KMS-11 (cell line): ENCODE measurements around the gene CENPF.
"Not testable (repeated sequence)": the region's sequence is repeated elsewhere in the genome, so short reads cannot be mapped to it uniquely, and the experiment has no call there.

Experiments
- H2AFZ ChIP-seq: fragments of 200-600 bp; sonication (generic); 2 replicates; pipeline ENCODE4 v1.6.1; 2016; ENCODE audit warnings: antibody characterized with exemption, mixed run types, low read depth
- H3K27ac ChIP-seq: fragments of 200-600 bp; sonication (generic); 2 replicates; pipeline ENCODE4 v1.6.1; 2016; ENCODE audit warnings: mild to moderate bottlenecking, mixed run types
- H3K27me3 ChIP-seq: fragments of 200-600 bp; sonication (generic); 2 replicates; pipeline ENCODE4 v1.6.1; 2017; ENCODE audit warnings: mild to moderate bottlenecking, low read depth, mixed run types, moderate library complexity; ENCODE audit not compliant: insufficient read depth
- H3K36me3 ChIP-seq: fragments of 200-600 bp; sonication (generic); 2 replicates; pipeline ENCODE4 v1.6.1; 2017; ENCODE audit warnings: mild to moderate bottlenecking, mixed run types; ENCODE audit not compliant: insufficient read depth
- H3K4me1 ChIP-seq: fragments of 200-600 bp; sonication (generic); 2 replicates; pipeline ENCODE4 v1.6.1; 2016; ENCODE audit warnings: mild to moderate bottlenecking, low read depth, mixed run types; ENCODE audit not compliant: poor library complexity, severe bottlenecking
- H3K4me2 ChIP-seq: fragments of 200-600 bp; sonication (generic); 2 replicates; pipeline ENCODE4 v1.7.0; 2016; ENCODE audit warnings: mild to moderate bottlenecking, mixed run types
- H3K4me3 ChIP-seq: fragments of 200-600 bp; sonication (generic); IDR thresholded peaks from 2 replicates; pipeline ENCODE4 v1.6.1; 2017; ENCODE audit warnings: low read depth, low read length, mixed read lengths; ENCODE audit not compliant: insufficient read depth
- H3K79me2 ChIP-seq: fragments of 200-600 bp; sonication (generic); 2 replicates; pipeline ENCODE4 v1.6.1; 2016; ENCODE audit warnings: low read depth, mixed run types; ENCODE audit not compliant: insufficient read depth
- H3K9ac ChIP-seq: fragments of 200-600 bp; sonication (generic); 2 replicates; pipeline ENCODE4 v1.6.1; 2016; ENCODE audit warnings: mild to moderate bottlenecking, mixed run types
- H4K20me1 ChIP-seq: fragments of 200-600 bp; sonication (generic); 2 replicates; pipeline ENCODE4 v1.6.1; 2016; ENCODE audit warnings: mild to moderate bottlenecking, mixed run types; ENCODE audit not compliant: insufficient read depth
- TF ChIP-seq, protein P1 (sequence below): fragments of 200-600 bp; sonication (generic); conservative IDR thresholded peaks from 2 replicates; pipeline ENCODE4 v1.6.1; 2017; ENCODE audit warnings: low read depth, mild to moderate bottlenecking, antibody characterized with exemption, low read length, moderate library complexity, mixed read lengths

CENPF gene

DNA sequence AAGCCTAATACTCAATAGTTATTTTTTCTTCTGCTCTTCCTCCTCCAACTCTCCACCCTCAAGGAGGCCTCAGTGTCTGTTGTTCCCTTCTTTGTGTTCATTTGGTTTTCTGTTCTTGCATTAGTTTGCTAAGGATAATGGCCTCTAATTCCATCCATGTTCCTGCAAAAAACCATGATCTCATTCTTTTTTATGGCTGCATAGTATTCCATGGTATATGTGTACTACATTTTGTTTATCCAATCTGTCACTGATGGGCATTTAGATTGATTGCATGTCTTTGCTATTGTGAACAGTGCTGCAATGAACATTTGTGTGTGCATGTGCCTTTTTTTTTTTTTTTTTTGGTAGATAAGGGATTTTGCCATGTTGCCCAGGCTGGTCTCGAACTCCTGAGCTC lies 6.7 kb downstream of the CENPF start:
- Histone ChIP-seq H3K4me2 (no peak overlapping the region), H3K27me3 (no peaks in the 10 kb centered on the region), H3K36me3 (peaks cover 8% of the 10 kb centered on the region; the same call in 1 of the 2 replicates), H3K4me3 (no peak overlapping the region), H3K4me1 (peaks cover 14% of the 10 kb centered on the region), H3K79me2 (peaks cover 89% of the 10 kb centered on the region), H3K27ac (no peak overlapping the region), H3K9ac (no peak overlapping the region), H4K20me1 (0 out of 2 replicates have a peak, but pooled peaks cover 4% of the 10 kb centered on the region), H2AFZ (no peak overlapping the region)
- TF ChIP-seq, protein P1, sequence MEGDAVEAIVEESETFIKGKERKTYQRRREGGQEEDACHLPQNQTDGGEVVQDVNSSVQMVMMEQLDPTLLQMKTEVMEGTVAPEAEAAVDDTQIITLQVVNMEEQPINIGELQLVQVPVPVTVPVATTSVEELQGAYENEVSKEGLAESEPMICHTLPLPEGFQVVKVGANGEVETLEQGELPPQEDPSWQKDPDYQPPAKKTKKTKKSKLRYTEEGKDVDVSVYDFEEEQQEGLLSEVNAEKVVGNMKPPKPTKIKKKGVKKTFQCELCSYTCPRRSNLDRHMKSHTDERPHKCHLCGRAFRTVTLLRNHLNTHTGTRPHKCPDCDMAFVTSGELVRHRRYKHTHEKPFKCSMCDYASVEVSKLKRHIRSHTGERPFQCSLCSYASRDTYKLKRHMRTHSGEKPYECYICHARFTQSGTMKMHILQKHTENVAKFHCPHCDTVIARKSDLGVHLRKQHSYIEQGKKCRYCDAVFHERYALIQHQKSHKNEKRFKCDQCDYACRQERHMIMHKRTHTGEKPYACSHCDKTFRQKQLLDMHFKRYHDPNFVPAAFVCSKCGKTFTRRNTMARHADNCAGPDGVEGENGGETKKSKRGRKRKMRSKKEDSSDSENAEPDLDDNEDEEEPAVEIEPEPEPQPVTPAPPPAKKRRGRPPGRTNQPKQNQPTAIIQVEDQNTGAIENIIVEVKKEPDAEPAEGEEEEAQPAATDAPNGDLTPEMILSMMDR, result no peak

- H3K27ac ChIP-seq, H4K20me1 ChIP-seq, H3K4me2 ChIP-seq, H3K27me3 ChIP-seq, H3K4me1 ChIP-seq, H3K9ac ChIP-seq, H2AFZ ChIP-seq, H3K4me3 ChIP-seq: not testable (repeated sequence)
- Histone ChIP-seq H3K36me3 (peaks cover 12% of the 10 kb centered on the region; the same call in 1 of the 2 replicates), H3K79me2 (peaks cover 88% of the 10 kb centered on the region)
Observed at GRCh38 chr1:214610136-214610535, 7.1 kb downstream of the CENPF start.

GRCh38 chr1:214615109-214615508 lies 12.1 kb downstream of the CENPF start:
- Histone ChIP-seq H3K9ac (no peak overlapping the region), H3K4me3 (no peak overlapping the region), H3K27me3 (no peaks in the 10 kb centered on the region), H3K79me2 (peaks cover 55% of the 10 kb centered on the region), H3K27ac (no peak overlapping the region), H3K4me1 (peaks cover 9% of the 10 kb centered on the region), H3K4me2 (no peak overlapping the region), H2AFZ (no peak overlapping the region), H3K36me3 (peaks cover 31% of the 10 kb centered on the region; the same call in 1 of the 2 replicates), H4K20me1 (0 out of 2 replicates have a peak, but pooled peaks cover under 1% of the 10 kb centered on the region)
- TF ChIP-seq, protein P1, result no peak

- Histone ChIP-seq H3K36me3 (peaks cover 32% of the 10 kb centered on the region; the same call in 1 of the 2 replicates), H3K79me2 (peaks cover 48% of the 10 kb centered on the region)
Observed at GRCh38 chr1:214615871-214616270, 12.9 kb downstream of the CENPF start.

GRCh38 chr1:214617246-214617645 lies 14.3 kb downstream of the CENPF start:
- Histone ChIP-seq H2AFZ (no peak overlapping the region), H4K20me1 (no peaks in the 10 kb centered on the region), H3K4me3 (no peak overlapping the region), H3K27me3 (no peaks in the 10 kb centered on the region), H3K36me3 (peaks cover 44% of the 10 kb centered on the region; the same call in 1 of the 2 replicates), H3K4me2 (no peak overlapping the region), H3K9ac (no peak overlapping the region), H3K79me2 (peaks cover 34% of the 10 kb centered on the region), H3K27ac (no peak overlapping the region), H3K4me1 (peaks cover 7% of the 10 kb centered on the region)
- TF ChIP-seq, protein P1, result no peak

More at GRCh38 chr1:214615871-214616270, 12.9 kb downstream of the CENPF start:
- Histone ChIP-seq H3K27me3 (no peaks in the 10 kb centered on the region), H3K4me2 (no peak overlapping the region), H3K4me3 (no peak overlapping the region), H3K4me1 (peaks cover 9% of the 10 kb centered on the region), H4K20me1 (no peaks in the 10 kb centered on the region), H2AFZ (no peak overlapping the region), H3K27ac (no peak overlapping the region), H3K9ac (no peak overlapping the region)
- TF ChIP-seq, protein P1, result no peak
